HG03342 (cell line): ENCODE results near the gene KCNMB3.
A peak's percentile ranks its signal among the peaks of the same experiment; 100 is the strongest.
"Not testable (repeated sequence)": the region's sequence is repeated elsewhere in the genome, so short reads cannot be mapped to it uniquely, and the experiment has no call there.

Source experiments
- ATAC-seq: cut with Tn5 transposase; IDR thresholded peaks from one replicate; pipeline ENCODE4 v1.9.1; 2021; ENCODE audit warnings: mild to moderate bottlenecking, moderate library complexity; ENCODE audit not compliant: unreplicated experiment

KCNMB3 gene

GRCh38 chr3:179265092-179265491, 14.2 kb upstream of the KCNMB3 start:
- no peak for ATAC-seq

GRCh38 chr3:179264449-179264848, 13.5 kb upstream of the KCNMB3 start:
- no peak for ATAC-seq

DNA sequence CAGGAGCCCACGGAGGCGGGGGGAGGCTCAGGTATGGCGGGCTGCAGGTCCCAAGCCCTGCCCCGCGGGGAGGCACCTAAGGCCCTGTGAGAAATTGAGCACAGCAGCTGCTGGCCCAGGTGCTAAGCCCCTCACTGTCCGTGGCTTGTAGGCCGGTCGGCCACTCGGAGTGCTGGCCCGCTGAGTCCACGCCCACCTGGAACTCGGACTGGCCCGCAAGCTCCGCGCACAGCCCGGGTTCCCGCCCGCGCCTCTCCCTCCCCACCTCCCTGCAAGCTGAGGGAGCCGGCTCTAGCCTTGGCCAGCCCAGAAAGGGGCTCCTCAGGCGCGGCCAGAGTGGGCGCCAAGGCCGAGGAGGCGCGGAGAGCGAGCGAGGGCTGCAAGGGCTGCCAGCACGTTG, 12.2 kb upstream of the KCNMB3 start:
- no peak for ATAC-seq

DNA sequence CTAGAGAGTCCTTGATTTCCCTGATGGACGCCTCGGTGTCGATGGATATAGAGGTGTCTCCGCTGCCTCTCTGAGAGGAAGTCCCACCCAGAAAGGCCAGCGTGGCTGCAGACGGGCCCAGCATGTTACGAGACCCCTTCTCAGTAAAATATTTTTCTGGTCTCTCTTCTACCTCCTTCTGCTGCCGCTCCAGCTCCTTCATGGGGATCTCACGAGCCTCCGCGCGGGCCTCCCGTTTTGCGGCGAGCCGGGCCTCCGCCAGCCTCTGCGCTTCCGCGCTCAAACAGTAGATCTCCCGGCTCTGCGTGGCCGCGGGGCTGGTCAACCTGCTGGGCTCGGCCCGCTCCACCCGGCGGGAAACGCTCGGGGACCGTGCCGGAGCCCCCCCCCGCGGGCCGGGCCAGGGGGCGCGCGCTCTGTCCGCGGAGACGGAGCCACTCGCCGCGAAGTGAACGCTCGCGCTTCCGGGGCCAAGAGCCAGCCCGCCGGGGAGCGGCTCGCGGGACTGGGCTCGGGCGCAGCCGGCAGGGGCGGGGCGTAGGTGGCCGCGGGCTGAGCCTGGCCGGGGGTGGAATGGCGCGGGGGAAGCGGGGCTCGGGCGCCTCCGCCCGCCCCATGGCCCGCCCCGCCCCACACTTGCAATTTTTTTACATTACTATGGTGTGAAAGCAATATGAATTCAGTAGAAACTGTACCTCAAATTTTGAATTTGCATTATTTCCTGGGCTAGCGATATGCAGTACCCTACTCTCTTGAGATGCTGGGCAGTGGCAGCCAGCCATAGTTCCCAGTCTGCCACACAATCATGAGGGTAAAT, 10.2 kb upstream of the KCNMB3 start:
- ATAC-seq = peak; percentile 81

- not testable (repeated sequence) for ATAC-seq
These were observed 9.2 kb upstream of the KCNMB3 start for GRCh38 chr3:179259959-179260756.

DNA sequence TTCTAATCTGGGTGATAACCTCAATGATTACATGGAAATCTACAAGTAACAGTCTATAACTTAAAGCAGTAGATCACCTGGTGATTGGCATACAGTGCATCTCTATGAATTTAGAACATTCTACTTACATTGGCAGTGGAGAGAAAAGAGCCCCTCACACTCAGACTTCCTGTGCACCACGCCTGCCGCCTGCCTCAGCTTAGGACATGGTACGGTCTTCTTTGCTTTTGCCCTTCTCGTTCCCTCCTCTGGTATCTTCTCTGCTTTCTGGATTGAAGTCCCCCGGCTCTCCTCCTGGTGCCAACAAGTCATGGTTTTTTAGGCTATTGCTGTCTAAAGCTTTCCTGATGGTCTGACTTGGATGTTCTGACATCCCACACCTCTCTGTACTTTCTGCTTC, 7.9 kb upstream of the KCNMB3 start:
- ATAC-seq = no peak

DNA sequence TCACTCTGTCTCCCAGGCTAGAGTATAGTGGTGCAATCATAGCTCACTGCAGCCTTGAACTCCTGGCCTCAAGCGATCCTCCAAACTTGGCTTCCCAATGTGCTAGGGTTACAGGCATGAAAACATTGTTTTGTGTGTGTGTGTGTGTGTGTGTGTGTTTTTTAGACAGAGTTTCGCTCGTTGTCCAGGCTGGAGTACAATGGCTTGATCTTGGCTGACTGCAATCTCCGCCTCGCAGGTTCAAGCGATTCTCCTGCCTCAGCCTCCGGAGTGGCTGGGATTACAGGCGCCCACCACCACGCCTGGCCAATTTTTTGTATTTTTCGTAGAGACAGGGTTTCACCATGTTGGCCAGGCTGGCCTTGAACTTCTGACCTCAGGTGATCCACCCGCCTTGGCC, 6.8 kb upstream of the KCNMB3 start:
- not testable (repeated sequence) for ATAC-seq

- ATAC-seq = no peak
These were observed 5.9 kb upstream of the KCNMB3 start for GRCh38 chr3:179256813-179257212.

GRCh38 chr3:179247289-179248015, 3.5 kb downstream of the KCNMB3 start:
- no peak for ATAC-seq

DNA sequence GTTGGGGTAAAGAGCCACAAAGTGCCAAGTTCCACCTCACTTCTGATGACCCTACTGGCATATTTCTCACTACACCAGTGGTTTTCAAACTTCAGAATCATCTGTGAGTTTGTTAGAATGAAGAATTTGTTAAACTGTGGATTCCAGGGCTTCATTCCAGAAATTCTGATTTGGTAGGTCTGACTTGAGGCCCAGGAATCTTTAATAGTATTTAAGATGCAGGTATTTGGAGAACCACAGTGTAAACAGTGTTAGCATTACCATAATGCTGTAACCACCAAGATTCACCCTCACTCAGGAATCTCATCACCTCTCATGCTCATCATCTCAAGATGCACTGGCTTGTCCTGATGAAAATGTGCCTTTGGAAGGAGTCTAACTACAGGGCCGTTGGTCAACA, 6.0 kb downstream of the KCNMB3 start:
- no peak for ATAC-seq

DNA sequence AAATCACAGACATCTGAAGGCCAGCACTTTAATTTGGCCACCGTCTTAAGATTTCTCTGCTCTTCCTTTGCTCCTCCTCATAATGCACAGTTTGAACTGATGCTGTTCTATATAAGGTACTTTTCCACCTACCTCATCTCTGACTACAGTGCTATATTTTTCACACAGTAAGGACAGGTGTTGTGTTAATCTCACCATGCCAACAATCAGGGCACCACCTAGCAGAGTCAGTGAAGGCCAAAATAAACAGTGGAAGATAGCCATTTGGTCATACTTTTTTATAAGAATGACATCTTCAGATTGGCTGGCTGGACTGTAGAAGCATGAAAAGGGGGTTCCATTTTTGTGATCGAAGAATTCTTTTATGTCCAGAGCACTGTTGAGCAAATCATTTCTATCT, 8.1 kb downstream of the KCNMB3 start:
- ATAC-seq = not testable (repeated sequence)

DNA sequence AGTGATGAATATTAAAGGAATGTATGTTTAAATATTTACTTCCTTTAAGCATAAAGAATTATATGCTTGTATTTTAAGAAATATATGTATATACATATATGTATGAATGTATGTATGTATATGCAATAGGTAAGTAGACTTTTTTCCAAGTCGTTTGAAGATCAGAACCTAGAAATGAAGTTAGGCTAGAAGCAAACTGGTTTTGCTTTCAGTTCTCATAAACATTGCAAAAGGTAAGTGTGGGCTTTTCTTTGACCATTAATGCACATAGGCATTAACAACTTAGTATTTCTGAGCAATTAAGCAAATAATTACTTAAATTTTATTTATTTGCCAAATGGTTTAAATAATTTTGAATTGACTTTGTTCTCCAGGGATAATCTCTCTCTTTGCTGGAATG, 10.6 kb downstream of the KCNMB3 start:
- ATAC-seq = not testable (repeated sequence)

GRCh38 chr3:179236669-179237301, 14.1 kb downstream of the KCNMB3 start:
- peak; percentile 85 for ATAC-seq

- ATAC-seq = no peak
These were observed 16.7 kb downstream of the KCNMB3 start for GRCh38 chr3:179234199-179234598.

GRCh38 chr3:179233043-179233442, 17.9 kb downstream of the KCNMB3 start:
- no peak for ATAC-seq

DNA sequence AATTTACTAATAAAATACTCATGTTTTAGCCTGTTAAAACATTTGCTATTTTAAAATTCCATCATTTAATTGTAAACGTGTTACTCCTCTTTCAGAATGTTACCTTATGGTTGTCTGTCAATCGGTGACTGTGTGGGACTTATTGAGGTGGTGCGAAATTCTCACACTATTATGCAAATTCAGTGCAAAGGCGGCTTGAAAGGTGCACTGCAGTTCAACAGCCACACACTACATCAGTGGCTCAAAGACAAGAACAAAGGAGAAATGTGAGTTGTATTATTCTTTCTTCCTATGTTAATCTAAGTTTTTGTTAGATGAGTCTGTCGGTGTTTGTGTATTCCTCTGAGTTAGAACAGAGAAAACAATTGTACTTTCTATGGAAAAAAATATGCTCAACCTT, 21.7 kb downstream of the KCNMB3 start:
- ATAC-seq = no peak

GRCh38 chr3:179227349-179227748, 23.6 kb downstream of the KCNMB3 start:
- no peak for ATAC-seq

DNA sequence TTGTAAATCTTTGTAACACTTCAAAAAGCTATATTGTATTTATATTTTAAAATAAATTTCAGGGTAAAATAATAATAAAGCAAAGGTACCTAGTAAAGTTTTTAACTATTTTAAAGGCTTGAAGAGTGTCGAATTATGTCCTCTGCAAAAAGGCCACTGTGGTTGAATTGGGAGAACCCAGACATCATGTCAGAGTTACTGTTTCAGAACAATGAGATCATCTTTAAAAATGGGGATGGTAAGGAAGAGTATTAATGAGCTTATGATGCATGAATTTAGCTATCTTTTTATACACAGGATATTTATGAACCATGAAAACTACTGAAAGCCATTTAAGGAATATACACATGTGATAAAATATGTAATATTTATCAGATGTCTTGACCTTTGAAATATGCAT, 26.3 kb downstream of the KCNMB3 start:
- ATAC-seq = no peak

DNA sequence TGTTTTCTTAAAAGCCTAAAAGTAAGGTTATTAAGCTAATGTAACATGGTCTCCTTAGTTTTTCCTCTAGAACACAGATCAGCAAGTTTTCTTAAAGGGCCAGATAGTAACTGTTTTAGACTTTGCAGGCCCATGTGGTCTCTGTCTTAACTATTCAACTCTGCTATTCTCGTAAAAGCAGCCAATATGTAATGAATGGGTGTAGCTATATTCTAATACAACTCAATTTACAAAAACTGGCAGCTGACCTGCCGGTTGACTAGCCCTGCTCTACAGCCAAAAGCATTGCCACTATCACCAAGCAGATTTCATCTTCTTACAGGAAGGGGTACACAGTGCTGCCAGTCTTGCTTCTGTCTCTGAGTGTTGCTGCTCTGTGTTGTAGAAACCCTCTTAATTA, 27.4 kb downstream of the KCNMB3 start:
- ATAC-seq = no peak

DNA sequence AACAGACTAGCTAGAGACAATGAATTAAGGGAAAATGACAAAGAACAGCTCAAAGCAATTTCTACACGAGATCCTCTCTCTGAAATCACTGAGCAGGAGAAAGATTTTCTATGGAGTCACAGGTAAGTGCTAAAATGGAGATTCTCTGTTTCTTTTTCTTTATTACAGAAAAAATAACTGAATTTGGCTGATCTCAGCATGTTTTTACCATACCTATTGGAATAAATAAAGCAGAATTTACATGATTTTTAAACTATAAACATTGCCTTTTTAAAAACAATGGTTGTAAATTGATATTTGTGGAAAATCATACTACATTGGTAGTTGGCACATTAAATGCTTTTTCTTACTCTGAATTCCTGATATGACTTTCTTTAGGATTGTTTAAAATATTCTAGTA, 32.7 kb downstream of the KCNMB3 start:
- ATAC-seq = not testable (repeated sequence)

GRCh38 chr3:179215550-179215949, 35.4 kb downstream of the KCNMB3 start:
- not testable (repeated sequence) for ATAC-seq
